Stimulated activated CD8-positive, alpha-beta memory T cell treated with anti-CD3 and anti-CD28 coated beads, Interleukin-4, amount 100 ng/mL, for 48 hours (primary cell): ENCODE results near the gene HSF2.

Source experiments
- DNase-seq: peaks from one replicate; pipeline ENCODE4 v3.0.0-alpha.2; 2020

HSF2 gene

GRCh38 chr6:122399348-122400120, at the start of gene HSF2:
TSS of gene HSF2 (plus strand) at chr6:122399652. CDS start at chr6:122399738, 86 bp downstream.
- DNase-seq = peak; percentile 92

GRCh38 chr6:122352981-122353664, 46.3 kb upstream of the HSF2 start:
- DNase-seq = no peak

GRCh38 chr6:122360809-122361208, 38.6 kb upstream of the HSF2 start:
- DNase-seq = no peak

- DNase-seq = no peak
Measured at GRCh38 chr6:122361314-122361979, 38.0 kb upstream of the HSF2 start.

GRCh38 chr6:122363769-122364483, 35.5 kb upstream of the HSF2 start:
- no peak for DNase-seq

- DNase-seq = no peak
Measured at GRCh38 chr6:122365775-122366403, 33.6 kb upstream of the HSF2 start.

- DNase-seq = no peak
Measured at GRCh38 chr6:122367171-122367570, 32.3 kb upstream of the HSF2 start.

- DNase-seq = no peak
Measured at GRCh38 chr6:122369536-122369935, 29.9 kb upstream of the HSF2 start.

- DNase-seq = no peak
Measured at GRCh38 chr6:122372647-122373046, 26.8 kb upstream of the HSF2 start.

GRCh38 chr6:122374307-122374706, 25.1 kb upstream of the HSF2 start:
- DNase-seq = no peak

- no peak for DNase-seq
Measured at GRCh38 chr6:122376246-122376645, 23.2 kb upstream of the HSF2 start.

GRCh38 chr6:122381494-122382265, 17.8 kb upstream of the HSF2 start:
- peak; percentile 64 for DNase-seq

- no peak for DNase-seq
Measured at GRCh38 chr6:122385857-122386612, 13.4 kb upstream of the HSF2 start.

GRCh38 chr6:122388945-122389344, 10.5 kb upstream of the HSF2 start:
- no peak for DNase-seq

- DNase-seq = no peak
Measured at GRCh38 chr6:122389704-122390372, 9.6 kb upstream of the HSF2 start.

- DNase-seq = no peak
Measured at GRCh38 chr6:122392564-122393350, 6.7 kb upstream of the HSF2 start.

- no peak for DNase-seq
Measured at GRCh38 chr6:122393351-122393896, 6.0 kb upstream of the HSF2 start.

- DNase-seq = no peak
Measured at GRCh38 chr6:122394016-122394415, 5.4 kb upstream of the HSF2 start.

GRCh38 chr6:122399055-122399347, 451 bp upstream of the HSF2 start:
- DNase-seq = no peak

- DNase-seq = peak; percentile 37
Measured at GRCh38 chr6:122400121-122400450, 634 bp downstream of the HSF2 start.
